Activated CD4-positive, CD25-positive, alpha-beta regulatory T cell treated with anti-CD3 and anti-CD28 coated beads, Interleukin-2, amount 50 U/mL, for 24 hours (primary cell): ENCODE measurements around the gene TBL1Y.
"Not testable (repeated sequence)": the region's sequence is repeated elsewhere in the genome, so short reads cannot be mapped to it uniquely, and the experiment has no call there.

Experiments
- ATAC-seq, 2 donors: fragments of 150-1000 bp; cut with Tn5 transposase; one replicate each; pipeline ENCODE4 v1.10.0; 2021; ENCODE audit warnings: mild to moderate bottlenecking in 1 of 2, moderate library complexity in 1 of 2

The TBL1Y gene

DNA sequence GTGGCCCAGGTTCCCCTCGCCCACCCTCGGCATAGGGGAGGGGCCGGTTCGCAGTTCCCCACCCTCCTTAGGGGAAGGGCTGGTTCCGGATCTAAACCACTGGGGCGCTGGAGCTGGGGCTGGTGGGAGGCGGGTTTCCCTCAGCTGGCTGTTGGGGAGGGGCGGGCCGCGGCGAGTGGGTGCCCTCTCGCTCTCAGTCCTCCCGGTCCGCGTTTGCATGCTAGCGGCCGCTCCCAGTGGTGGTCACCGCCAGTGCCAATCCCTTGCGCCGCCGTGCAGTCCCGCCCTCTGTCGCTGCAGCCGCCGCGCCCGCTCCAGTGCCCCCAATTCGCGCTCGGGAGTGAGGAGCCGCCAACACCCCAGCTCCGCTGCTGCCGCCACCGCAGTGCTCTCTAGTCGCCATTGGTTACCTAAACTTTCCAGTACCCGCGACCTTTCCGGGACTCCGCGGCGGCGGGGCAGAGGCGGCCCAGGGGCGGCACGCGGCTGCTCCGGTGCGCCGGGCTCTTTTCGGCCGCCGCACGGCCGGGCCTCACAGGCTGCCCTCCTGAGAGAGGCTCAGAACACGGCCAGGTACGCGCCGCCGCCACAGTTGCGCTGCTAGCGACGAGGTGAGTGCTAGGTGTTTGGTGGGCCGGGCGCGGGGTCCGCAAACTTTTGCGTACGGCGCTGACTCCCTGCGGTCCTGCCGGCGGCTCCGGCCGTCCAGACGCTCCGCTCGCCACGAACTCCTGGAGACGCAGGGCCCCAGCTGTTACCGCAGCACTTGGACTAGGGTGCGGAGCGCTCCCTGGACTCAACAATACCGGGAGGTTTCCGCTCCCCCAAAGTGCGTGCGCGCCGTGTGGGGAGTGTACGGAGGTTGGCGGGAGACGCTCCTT lies at the start of gene TBL1Y:
Gene TBL1Y (plus strand): TSS at position 326 of the 881 bp plus-strand sequence. CDS start 114,388 bp downstream, outside the sequence.
- ATAC-seq = no peak

GRCh38 chrY:6894496-6894895 lies 16.0 kb upstream of the TBL1Y start:
- no peak for ATAC-seq

GRCh38 chrY:6895236-6895635 lies 15.3 kb upstream of the TBL1Y start:
- no peak for ATAC-seq

DNA sequence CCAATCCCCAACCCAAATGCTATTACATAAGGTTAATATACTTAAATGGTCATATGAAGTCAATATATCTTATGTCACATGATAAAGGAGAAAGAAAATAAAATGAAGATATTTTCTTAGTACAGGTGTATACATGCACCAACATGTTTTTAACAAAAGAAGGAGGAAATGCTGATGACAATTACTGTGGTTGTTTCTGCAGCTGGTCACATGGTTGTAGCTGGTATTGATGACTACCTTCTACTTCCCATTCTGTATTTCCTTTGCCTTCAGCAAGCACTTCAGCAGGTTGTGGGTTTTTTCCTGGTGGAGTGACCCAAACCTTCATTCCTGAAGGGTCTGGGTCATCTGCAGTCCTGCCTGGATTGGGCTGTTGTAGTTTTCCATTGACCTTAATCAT lies 8.4 kb upstream of the TBL1Y start:
- ATAC-seq = not testable (repeated sequence)

GRCh38 chrY:6907591-6907990 lies 2.9 kb upstream of the TBL1Y start:
- ATAC-seq = no peak

DNA sequence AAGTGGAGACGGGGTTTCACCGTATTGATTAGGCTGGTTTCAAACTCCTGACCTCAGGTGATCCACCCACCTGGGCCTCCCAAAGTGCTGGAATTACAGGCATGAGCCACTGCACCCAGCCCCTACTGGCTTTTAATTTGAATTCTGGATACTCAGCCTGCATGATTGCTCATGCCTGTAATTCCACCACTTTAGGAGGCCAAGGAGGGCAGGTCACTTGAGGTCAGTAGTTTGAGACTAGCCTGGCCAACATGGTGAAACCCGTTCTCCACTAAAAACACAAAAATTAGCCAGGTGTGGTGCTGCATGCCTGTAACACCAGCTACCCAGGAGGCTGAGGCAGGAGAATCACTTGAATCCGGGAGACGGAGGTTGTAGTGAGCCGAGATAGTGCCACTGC lies 2.5 kb upstream of the TBL1Y start:
- ATAC-seq = not testable (repeated sequence)

DNA sequence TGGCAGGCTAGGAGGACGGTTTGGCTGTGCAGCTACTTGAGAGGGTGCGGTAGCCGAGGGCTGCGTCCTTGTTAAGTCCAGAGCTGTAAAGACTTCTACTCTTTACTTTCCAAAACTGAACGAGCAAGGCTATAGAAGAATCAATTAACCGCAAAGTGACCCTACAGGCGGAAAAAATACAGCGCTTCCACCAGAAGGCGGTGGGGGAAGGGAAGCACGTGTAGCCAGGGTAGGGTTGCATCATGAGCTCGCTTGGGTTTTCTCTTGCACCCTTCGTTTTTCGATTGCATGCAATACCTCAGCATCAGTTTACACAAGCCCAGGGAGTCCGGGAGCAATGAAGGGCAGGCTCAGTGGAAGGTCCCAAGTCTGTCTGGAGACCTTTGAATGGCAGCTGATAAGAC lies 1.4 kb upstream of the TBL1Y start:
- ATAC-seq = no peak

- ATAC-seq = no peak
These were observed 641 bp upstream of the TBL1Y start for GRCh38 chrY:6909856-6910255.

- no peak for ATAC-seq
These were observed 870 bp downstream of the TBL1Y start, which contains the start of gene AMELY for GRCh38 chrY:6911253-6911881. TSS of gene AMELY (minus strand) at chrY:6911752. CDS start at chrY:6872608, 39,144 bp downstream.

DNA sequence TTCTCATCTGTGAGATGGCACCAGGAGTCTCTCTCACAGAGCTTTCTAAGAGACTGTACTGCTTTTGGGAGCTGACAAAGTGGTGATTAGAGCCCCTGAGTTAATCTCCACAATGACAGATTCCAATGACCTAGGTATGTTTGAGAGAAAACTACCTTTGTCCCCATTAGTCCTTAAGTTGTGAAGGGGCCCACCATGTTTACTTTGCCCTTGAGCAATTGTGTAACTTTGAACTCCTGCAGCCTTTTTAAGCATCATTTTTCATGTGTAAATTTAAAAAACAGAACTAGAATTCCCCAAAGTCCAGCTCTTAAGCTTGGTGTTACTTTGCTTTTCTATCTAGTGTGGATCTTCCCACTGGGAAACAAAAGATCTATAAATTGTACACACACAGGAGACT lies 2.9 kb downstream of the TBL1Y start:
- no peak for ATAC-seq

GRCh38 chrY:6921061-6921460 lies 10.6 kb downstream of the TBL1Y start:
- ATAC-seq = no peak

GRCh38 chrY:6928265-6928664 lies 17.8 kb downstream of the TBL1Y start:
- no peak for ATAC-seq

- no peak for ATAC-seq
These were observed 18.7 kb downstream of the TBL1Y start for GRCh38 chrY:6929237-6929636.

GRCh38 chrY:6931779-6932396 lies 21.4 kb downstream of the TBL1Y start:
- ATAC-seq = no peak

GRCh38 chrY:6935497-6935896 lies 25.0 kb downstream of the TBL1Y start:
- no peak for ATAC-seq

DNA sequence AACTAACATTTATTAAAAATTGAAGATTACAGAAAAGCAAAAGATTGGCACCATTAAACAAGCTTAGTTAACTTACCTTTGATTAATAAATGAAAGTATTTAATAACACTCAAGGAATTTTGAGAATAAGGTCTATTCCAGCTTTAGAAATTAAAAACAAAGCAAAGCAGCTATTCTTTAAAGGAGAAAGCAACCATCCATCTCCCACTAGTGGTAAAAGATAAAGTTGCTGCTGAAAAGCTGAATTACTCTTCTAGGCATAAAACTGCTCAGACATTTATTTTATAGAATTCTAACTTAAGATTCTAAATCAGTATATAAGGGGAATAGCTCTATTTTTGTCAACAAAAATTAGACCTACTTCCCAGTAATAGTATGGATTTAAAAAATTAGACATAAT lies 37.2 kb downstream of the TBL1Y start:
- ATAC-seq = no peak

DNA sequence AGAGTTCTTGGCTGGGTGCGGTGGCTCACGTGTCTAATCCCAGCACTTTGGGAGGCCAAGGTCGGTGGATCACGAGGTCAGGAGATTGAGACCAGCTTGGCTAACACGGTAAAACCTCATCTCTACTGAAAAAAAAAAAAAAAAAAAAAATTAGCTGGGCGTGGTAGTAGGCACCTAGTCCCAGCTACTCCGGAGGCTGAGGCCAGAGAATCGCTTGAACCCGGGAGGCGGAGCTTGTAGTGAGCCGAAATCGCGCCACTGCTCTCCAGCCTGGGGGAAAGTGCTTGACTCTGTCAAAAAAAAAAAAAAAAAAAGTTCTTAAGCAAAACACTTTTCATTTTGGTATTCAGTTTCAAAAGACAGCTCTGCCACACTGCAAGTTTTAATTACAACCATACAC lies 37.9 kb downstream of the TBL1Y start:
- ATAC-seq = no peak

- no peak for ATAC-seq
These were observed 39.5 kb downstream of the TBL1Y start for GRCh38 chrY:6949947-6950346.

GRCh38 chrY:6964732-6965131 lies 54.2 kb downstream of the TBL1Y start:
- ATAC-seq = no peak

- no peak for ATAC-seq
These were observed 56.0 kb downstream of the TBL1Y start for GRCh38 chrY:6966521-6966920.

GRCh38 chrY:6967736-6968135 lies 57.2 kb downstream of the TBL1Y start:
- ATAC-seq = no peak

DNA sequence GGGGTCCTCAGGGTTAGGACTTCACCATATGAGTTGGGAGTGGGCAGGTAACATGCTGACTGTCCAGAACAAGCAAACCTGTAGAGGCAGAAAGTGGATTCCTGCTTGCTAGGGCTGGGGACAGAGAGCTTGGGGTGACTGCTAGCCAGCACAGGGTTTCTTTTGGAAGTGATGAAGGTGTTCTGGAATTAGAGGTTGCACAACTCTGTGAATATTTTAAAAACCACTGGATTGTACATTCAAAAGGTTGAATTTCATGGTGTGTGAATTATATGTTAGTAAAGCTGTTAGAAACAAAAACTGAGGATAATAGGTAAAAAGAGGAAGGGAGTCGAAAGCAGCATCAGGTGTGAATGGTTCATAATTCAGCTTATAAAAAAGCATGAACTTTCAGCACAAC lies 57.7 kb downstream of the TBL1Y start:
- ATAC-seq = no peak

GRCh38 chrY:6972271-6972887 lies 61.9 kb downstream of the TBL1Y start:
- ATAC-seq = no peak
